HEK293 (cell line): ENCODE data around the gene B4GALT5.

Source experiments
- CTCF ChIA-PET: fragments of 350-600 bp; formaldehyde crosslinking; extraction: SDS; loops from one replicate; lab custom pipeline; 2021; ENCODE audit warnings: antibody characterized with exemption; lab: Yijun Ruan, JAX
- POLR2A ChIA-PET: fragments of 300-600 bp; formaldehyde crosslinking; extraction: SDS; loops from one replicate; lab custom pipeline; 2020; ENCODE audit warnings: antibody characterized with exemption, inconsistent platforms; lab: Yijun Ruan, JAX
- H3K27ac ChIP-seq: fragments of 200-500 bp; sonication (Bioruptor generic); 2 replicates; pipeline ENCODE4 v1.5.1; 2014; ENCODE audit warnings: low read depth, low read length, control low read depth, inconsistent platforms; ENCODE audit errors: extremely low read depth
- H3K36me3 ChIP-seq, 2 experiments: fragments of 200-500 bp in 1 of 2; sonication (Bioruptor generic) in 1 of 2; 1 replicate in 1 of 2; 2 replicates in 1 of 2; pipeline ENCODE4 v1.5.1; 2014 to 2017; ENCODE audit warnings: inconsistent platforms in 2 of 2, low read length in 2 of 2; ENCODE audit not compliant: control insufficient read depth in 2 of 2, insufficient read depth in 1 of 2
- H3K4me1 ChIP-seq: fragments of 200-500 bp; sonication (Bioruptor generic); 2 replicates; pipeline ENCODE4 v1.5.1; 2014; ENCODE audit warnings: mild to moderate bottlenecking, low read length, inconsistent platforms; ENCODE audit not compliant: control insufficient read depth, insufficient read depth
- H3K4me3 ChIP-seq: 2 replicates; pipeline ENCODE4 v1.5.1; 2011; ENCODE audit warnings: low read depth, mild to moderate bottlenecking, control low read depth, low read length, moderate library complexity
- H3K9me3 ChIP-seq: fragments of 200-500 bp; sonication (Bioruptor generic); 2 replicates; pipeline ENCODE4 v1.5.1; 2014; ENCODE audit warnings: low read depth, low read length, inconsistent platforms; ENCODE audit not compliant: control insufficient read depth, insufficient read depth
- HOXC10 ChIP-seq: sonication (generic); formaldehyde crosslinking; IDR thresholded peaks from 2 replicates; pipeline ENCODE4 v1.8.1; 2023; ENCODE audit warnings: mild to moderate bottlenecking, missing genetic modification reagents
- IKZF3 ChIP-seq: fragments of 450-650 bp; IDR thresholded peaks from 2 replicates; pipeline ENCODE4 v1.5.0; 2018; ENCODE audit warnings: missing biosample characterization, mild to moderate bottlenecking, missing genetic modification characterization, moderate library complexity
- KLF9 ChIP-seq: fragments of 450-650 bp; formaldehyde crosslinking; IDR thresholded peaks from 2 replicates; pipeline ENCODE4 v1.5.1; 2016; ENCODE audit warnings: missing biosample characterization, missing genetic modification characterization, low read depth
- SALL2 ChIP-seq: fragments of 450-650 bp; formaldehyde crosslinking; IDR thresholded peaks from 2 replicates; pipeline ENCODE4 v1.5.0; 2017; ENCODE audit warnings: missing biosample characterization, mild to moderate bottlenecking, missing genetic modification characterization, borderline replicate concordance
- TCF7L2 ChIP-seq: IDR thresholded peaks from 2 replicates; pipeline ENCODE4 v1.6.1; 2011; ENCODE audit warnings: low read depth, mild to moderate bottlenecking, inconsistent platforms, low read length, moderate library complexity, borderline replicate concordance
- YY1 ChIP-seq: fragments of 450-650 bp; formaldehyde crosslinking; IDR thresholded peaks from 2 replicates; pipeline ENCODE4 v1.5.1; 2018; ENCODE audit warnings: missing biosample characterization, missing genetic modification characterization
- ZNF112 ChIP-seq: fragments of 450-650 bp; formaldehyde crosslinking; IDR thresholded peaks from 2 replicates; pipeline ENCODE4 v1.5.0; 2017; ENCODE audit warnings: missing biosample characterization, missing genetic modification characterization
- ZNF132 ChIP-seq: fragments of 450-650 bp; formaldehyde crosslinking; IDR thresholded peaks from 2 replicates; pipeline ENCODE4 v1.5.1; 2017; ENCODE audit warnings: missing biosample characterization, missing genetic modification characterization, borderline replicate concordance
- ZNF2 ChIP-seq: fragments of 450-650 bp; formaldehyde crosslinking; IDR thresholded peaks from 2 replicates; pipeline ENCODE4 v1.5.1; 2016; ENCODE audit warnings: missing biosample characterization, missing genetic modification characterization
- ZNF341 ChIP-seq: fragments of 450-650 bp; formaldehyde crosslinking; IDR thresholded peaks from 2 replicates; pipeline ENCODE4; 2016; ENCODE audit warnings: low read depth, missing biosample characterization, missing genetic modification characterization
- ZNF394 ChIP-seq: fragments of 450-650 bp; formaldehyde crosslinking; IDR thresholded peaks from 2 replicates; pipeline ENCODE4 v1.5.1; 2016; ENCODE audit warnings: missing biosample characterization, missing genetic modification characterization, mild to moderate bottlenecking, moderate library complexity, borderline replicate concordance
- ZNF473 ChIP-seq: fragments of 450-650 bp; formaldehyde crosslinking; IDR thresholded peaks from 2 replicates; pipeline ENCODE4 v1.5.1; 2017; ENCODE audit warnings: missing biosample characterization, missing genetic modification characterization
- ZNF701 ChIP-seq: fragments of 450-650 bp; formaldehyde crosslinking; IDR thresholded peaks from 2 replicates; pipeline ENCODE4 v1.5.1; 2016; ENCODE audit warnings: missing biosample characterization, missing genetic modification characterization
- ZNF707 ChIP-seq: fragments of 450-650 bp; formaldehyde crosslinking; IDR thresholded peaks from 2 replicates; pipeline ENCODE4 v1.5.1; 2016; ENCODE audit warnings: missing biosample characterization, missing genetic modification characterization
- ZNF843 ChIP-seq: fragments of 450-650 bp; formaldehyde crosslinking; IDR thresholded peaks from 2 replicates; pipeline ENCODE4 v1.5.1; 2016; ENCODE audit warnings: missing biosample characterization, missing genetic modification characterization
- ZSCAN16 ChIP-seq: fragments of 450-650 bp; formaldehyde crosslinking; IDR thresholded peaks from 2 replicates; pipeline ENCODE4 v1.5.1; 2016; ENCODE audit warnings: missing biosample characterization, missing genetic modification characterization
- TF ChIP-seq, protein P1 (sequence below): fragments of 450-650 bp; formaldehyde crosslinking; IDR thresholded peaks from 2 replicates; pipeline ENCODE4 v1.5.1; 2016; ENCODE audit warnings: missing biosample characterization, missing genetic modification characterization
- TF ChIP-seq, protein P2 (sequence below): fragments of 450-650 bp; formaldehyde crosslinking; IDR thresholded peaks from 2 replicates; pipeline ENCODE4 v1.5.1; 2017; ENCODE audit warnings: missing biosample characterization, missing genetic modification characterization
- TF ChIP-seq, protein P3 (sequence below): fragments of 450-650 bp; formaldehyde crosslinking; IDR thresholded peaks from 2 replicates; pipeline ENCODE4 v1.5.1; 2016; ENCODE audit warnings: missing biosample characterization, missing genetic modification characterization

B4GALT5 gene

DNA sequence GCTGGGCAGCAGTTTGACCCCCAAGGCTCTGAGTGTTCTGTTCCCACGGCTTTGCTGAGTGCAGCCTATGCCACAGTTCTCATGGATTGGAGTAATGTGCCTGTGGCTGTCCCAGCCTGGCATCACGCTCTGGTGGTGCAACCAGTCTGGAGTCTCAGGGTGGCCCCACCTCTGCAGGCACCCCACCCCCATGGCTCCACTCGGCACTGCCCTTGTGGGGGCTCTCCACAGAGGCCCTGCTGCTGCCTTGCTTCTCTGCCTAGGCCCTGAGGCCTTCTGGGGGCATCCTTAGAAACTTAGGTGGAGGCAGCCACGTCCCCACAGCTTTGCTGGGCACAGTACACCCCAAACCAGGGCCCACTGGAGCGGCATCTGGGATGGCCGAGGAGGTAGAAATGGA is 25.4 kb upstream of the B4GALT5 start (continued):
- TF ChIP-seq, protein P1, sequence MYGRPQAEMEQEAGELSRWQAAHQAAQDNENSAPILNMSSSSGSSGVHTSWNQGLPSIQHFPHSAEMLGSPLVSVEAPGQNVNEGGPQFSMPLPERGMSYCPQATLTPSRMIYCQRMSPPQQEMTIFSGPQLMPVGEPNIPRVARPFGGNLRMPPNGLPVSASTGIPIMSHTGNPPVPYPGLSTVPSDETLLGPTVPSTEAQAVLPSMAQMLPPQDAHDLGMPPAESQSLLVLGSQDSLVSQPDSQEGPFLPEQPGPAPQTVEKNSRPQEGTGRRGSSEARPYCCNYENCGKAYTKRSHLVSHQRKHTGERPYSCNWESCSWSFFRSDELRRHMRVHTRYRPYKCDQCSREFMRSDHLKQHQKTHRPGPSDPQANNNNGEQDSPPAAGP (tag by site-specific recombination) = no peak
- TF ChIP-seq KLF9 (tag by site-specific recombination) (no peak), ZNF473 (tag by site-specific recombination) (no peak), SALL2 (tag by site-specific recombination) (no peak), ZNF2 (tag by site-specific recombination) (no peak), ZNF341 (tag by site-specific recombination) (no peak), YY1 (no peak), ZNF701 (tag by site-specific recombination) (no peak)
- TF ChIP-seq, protein P2, sequence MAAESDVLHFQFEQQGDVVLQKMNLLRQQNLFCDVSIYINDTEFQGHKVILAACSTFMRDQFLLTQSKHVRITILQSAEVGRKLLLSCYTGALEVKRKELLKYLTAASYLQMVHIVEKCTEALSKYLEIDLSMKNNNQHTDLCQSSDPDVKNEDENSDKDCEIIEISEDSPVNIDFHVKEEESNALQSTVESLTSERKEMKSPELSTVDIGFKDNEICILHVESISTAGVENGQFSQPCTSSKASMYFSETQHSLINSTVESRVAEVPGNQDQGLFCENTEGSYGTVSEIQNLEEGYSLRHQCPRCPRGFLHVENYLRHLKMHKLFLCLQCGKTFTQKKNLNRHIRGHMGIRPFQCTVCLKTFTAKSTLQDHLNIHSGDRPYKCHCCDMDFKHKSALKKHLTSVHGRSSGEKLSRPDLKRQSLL (tag by site-specific recombination) = no peak

DNA sequence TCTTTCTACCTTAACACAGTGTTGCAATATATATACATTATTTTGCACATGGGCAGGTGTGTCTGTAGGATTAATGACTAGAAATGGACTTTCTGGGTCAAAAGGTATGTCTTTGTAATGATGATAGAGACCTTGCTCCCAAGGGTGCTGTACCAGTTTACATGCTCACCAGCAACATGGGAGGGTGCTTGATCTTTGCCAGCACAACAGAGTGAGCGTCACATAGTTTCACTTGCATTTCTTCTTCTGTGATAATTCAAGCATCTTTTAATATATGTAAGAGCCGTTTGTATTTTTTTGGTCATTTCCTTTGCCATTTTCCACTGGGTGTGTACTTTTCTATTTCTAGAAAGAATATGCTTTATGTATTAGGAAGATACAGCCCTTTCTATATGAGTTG is 23.6 kb upstream of the B4GALT5 start:
- H3K9me3 ChIP-seq = no peaks in the 10 kb centered on the region
- CTCF ChIA-PET = no interaction called here
- H3K36me3 ChIP-seq = no peaks in the 10 kb centered on the region
- no peaks in the 10 kb centered on the region for H3K4me1 ChIP-seq
- H3K27ac ChIP-seq = no peak overlapping the region
- no peak for TF ChIP-seq HOXC10
- TF ChIP-seq ZNF132 (tag by site-specific recombination) = no peak
- POLR2A ChIA-PET = no interaction called here
- no peak overlapping the region for H3K4me3 ChIP-seq

DNA sequence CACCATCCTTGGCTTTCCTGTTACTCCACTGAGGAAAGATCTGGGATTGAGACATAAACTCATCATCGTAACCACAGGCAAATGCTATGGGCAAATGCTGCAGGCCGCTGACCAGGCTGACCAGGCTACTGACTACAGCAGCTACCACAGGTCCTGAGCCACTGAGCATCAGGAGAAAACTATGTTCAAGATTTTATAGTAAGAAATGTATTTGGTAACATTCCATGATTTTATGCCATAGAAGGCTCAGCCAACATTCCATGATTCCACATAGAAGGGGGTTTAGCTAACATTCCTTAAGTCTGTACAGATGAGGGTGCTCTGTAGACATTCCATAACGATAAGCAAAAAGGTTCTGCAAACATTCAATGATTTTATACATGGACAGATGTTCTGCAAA is 16.1 kb upstream of the B4GALT5 start:
- no peaks in the 10 kb centered on the region for H3K9me3 ChIP-seq
- H3K36me3 ChIP-seq = no peaks in the 10 kb centered on the region
- H3K4me1 ChIP-seq = no peaks in the 10 kb centered on the region
- ChIA-PET CTCF (no interaction called here), POLR2A (no interaction called here)
- TF ChIP-seq IKZF3 (tag by site-specific recombination) (no peak), ZNF843 (tag by site-specific recombination) (no peak), TCF7L2 (no peak), ZSCAN16 (tag by site-specific recombination) (peak; percentile 80), ZNF707 (tag by site-specific recombination) (no peak), ZNF394 (tag by site-specific recombination) (no peak), ZNF112 (tag by site-specific recombination) (no peak)
- TF ChIP-seq, protein P3, sequence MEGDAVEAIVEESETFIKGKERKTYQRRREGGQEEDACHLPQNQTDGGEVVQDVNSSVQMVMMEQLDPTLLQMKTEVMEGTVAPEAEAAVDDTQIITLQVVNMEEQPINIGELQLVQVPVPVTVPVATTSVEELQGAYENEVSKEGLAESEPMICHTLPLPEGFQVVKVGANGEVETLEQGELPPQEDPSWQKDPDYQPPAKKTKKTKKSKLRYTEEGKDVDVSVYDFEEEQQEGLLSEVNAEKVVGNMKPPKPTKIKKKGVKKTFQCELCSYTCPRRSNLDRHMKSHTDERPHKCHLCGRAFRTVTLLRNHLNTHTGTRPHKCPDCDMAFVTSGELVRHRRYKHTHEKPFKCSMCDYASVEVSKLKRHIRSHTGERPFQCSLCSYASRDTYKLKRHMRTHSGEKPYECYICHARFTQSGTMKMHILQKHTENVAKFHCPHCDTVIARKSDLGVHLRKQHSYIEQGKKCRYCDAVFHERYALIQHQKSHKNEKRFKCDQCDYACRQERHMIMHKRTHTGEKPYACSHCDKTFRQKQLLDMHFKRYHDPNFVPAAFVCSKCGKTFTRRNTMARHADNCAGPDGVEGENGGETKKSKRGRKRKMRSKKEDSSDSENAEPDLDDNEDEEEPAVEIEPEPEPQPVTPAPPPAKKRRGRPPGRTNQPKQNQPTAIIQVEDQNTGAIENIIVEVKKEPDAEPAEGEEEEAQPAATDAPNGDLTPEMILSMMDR (tag by site-specific recombination) = no peak
- H3K27ac ChIP-seq = no peak overlapping the region
- H3K4me3 ChIP-seq = no peak overlapping the region
